ENCODE data around the gene TCEANC. TPM values are rescaled to one million over a fixed set of nuclear protein-coding genes. Genes with fewer than 3 reads are reported as not detected.
"Not testable (repeated sequence)": the region's sequence is repeated elsewhere in the genome, so short reads cannot be mapped to it uniquely, and the experiment has no call there.

Gene TCEANC
- total RNA-seq, 1 donor from 2014 or later, result 4.1 TPM

DNA sequence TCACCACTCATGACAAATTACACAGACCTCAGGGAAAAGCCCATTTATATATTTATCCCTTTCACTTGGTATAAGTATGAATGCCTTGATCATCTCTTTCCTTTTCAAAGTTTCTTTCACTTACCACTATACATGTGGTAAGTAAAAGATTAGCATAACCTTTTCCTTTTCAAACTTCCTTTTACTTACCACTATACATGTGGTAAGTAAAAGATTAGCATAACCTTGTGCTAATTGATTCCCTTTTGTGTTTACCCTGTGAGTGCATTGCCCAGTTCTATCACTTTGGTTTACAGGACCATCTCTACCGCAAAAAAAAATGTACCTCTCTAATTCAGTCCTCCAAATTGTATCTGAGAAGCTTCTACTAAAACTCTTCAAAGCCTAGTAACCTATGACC lies 32.7 kb upstream of the TCEANC start:
- no peak overlapping the region for H3K4me3 Mint-ChIP-seq (ENCODE audit: low read depth)
- no peaks in the 10 kb centered on the region for H3K27me3 Mint-ChIP-seq
- H3K9me3 Mint-ChIP-seq (ENCODE audit: low read depth), result peaks cover 12% of the 10 kb centered on the region
- no peak for DNase-seq (ENCODE audit: low spot score, unreplicated experiment)
- H3K27ac Mint-ChIP-seq, result no peak overlapping the region
- no peaks in the 10 kb centered on the region for H3K36me3 Mint-ChIP-seq (ENCODE audit: insufficient read depth)
- TF ChIP-seq, protein P1, sequence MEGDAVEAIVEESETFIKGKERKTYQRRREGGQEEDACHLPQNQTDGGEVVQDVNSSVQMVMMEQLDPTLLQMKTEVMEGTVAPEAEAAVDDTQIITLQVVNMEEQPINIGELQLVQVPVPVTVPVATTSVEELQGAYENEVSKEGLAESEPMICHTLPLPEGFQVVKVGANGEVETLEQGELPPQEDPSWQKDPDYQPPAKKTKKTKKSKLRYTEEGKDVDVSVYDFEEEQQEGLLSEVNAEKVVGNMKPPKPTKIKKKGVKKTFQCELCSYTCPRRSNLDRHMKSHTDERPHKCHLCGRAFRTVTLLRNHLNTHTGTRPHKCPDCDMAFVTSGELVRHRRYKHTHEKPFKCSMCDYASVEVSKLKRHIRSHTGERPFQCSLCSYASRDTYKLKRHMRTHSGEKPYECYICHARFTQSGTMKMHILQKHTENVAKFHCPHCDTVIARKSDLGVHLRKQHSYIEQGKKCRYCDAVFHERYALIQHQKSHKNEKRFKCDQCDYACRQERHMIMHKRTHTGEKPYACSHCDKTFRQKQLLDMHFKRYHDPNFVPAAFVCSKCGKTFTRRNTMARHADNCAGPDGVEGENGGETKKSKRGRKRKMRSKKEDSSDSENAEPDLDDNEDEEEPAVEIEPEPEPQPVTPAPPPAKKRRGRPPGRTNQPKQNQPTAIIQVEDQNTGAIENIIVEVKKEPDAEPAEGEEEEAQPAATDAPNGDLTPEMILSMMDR (IDR thresholded peaks at IDR 0.05; ENCODE audit: unreplicated experiment), result no peak
- H3K4me1 Mint-ChIP-seq (ENCODE audit: low read depth), result no peaks in the 10 kb centered on the region

DNA sequence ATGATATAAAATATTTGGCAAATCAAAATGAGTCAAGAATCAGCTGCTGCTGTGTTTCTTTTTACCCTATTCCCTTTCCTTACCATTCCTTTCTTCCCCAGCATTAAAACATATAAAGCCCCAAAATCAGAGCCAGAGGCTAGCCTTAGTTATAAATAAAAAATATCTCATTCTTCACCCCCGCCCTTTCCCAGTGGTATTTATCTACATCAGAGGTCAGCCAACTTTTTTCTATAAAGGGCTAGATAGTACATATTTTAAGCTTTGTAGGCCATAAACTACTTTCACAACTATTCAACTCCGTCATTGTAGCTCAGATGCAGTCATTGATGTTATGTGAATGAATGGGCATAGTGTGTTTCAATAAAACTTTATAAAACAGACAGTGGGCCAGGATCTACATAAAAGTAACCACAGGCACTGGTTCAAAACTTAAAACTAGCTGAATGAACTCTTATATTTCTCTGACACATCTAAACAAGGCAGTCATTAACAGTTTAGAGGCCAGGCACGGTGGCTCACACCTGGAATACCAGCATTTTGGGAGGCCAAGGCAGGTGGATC lies 30.5 kb upstream of the TCEANC start:
- no peak overlapping the region for H3K4me3 Mint-ChIP-seq (ENCODE audit: low read depth)
- no peak for DNase-seq (ENCODE audit: low spot score, unreplicated experiment)
- no peaks in the 10 kb centered on the region for H3K36me3 Mint-ChIP-seq (ENCODE audit: insufficient read depth)
- no peaks in the 10 kb centered on the region for H3K27me3 Mint-ChIP-seq
- no peak overlapping the region for H3K27ac Mint-ChIP-seq
- TF ChIP-seq, protein P1 (IDR thresholded peaks at IDR 0.05; ENCODE audit: unreplicated experiment), result no peak
- peaks cover 5% of the 10 kb centered on the region for H3K4me1 Mint-ChIP-seq (ENCODE audit: low read depth)
- H3K9me3 Mint-ChIP-seq (ENCODE audit: low read depth), result peaks cover 20% of the 10 kb centered on the region

DNA sequence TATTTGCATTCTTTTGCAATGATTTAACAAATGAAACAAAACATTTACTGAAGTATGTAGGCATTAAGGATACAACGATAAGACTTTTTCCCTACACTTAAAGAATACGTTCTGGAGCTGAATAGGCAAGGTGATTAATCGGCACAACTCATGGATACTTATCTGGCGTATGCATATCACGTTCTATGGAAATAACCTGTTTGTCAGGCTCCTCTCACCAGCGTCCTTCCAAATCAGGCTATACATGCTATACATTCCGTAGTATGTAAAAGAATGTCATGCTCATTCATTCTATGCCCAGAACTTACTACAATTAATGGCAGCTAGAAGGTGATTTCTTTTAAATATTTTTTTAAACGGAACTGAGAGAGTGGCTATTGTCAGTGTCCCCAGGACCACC lies 25.6 kb upstream of the TCEANC start:
- Mint-ChIP-seq H3K36me3 (ENCODE audit: insufficient read depth) (no peaks in the 10 kb centered on the region), H3K27ac (peak overlapping the region; percentile 55), H3K4me3 (ENCODE audit: low read depth) (no peak overlapping the region), H3K9me3 (ENCODE audit: low read depth) (peaks cover 23% of the 10 kb centered on the region), H3K4me1 (ENCODE audit: low read depth) (peaks cover 5% of the 10 kb centered on the region), H3K27me3 (no peaks in the 10 kb centered on the region)
- DNase-seq (ENCODE audit: low spot score, unreplicated experiment), result no peak
- TF ChIP-seq, protein P1 (IDR thresholded peaks at IDR 0.05; ENCODE audit: unreplicated experiment), result no peak

DNA sequence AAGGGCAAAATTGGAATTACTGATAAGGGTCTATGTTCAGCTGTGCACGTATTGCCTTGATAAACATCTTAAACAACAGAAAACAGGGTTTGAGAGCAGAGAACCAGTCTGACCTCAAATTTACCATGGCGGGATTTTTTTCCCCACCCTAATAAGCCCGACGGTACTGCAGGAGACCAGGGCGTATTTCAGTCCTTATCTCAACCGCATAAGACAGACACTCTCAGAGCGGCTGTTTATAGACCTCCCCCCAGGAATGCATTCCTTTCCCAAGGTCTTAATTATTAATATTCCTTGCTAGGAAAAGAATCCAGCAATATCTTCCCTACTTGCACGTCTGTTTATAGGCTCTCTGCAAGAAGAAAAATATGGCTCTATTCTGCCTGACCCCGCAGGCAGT lies 15.7 kb upstream of the TCEANC start:
- H3K27me3 Mint-ChIP-seq; H3K27ac Mint-ChIP-seq; DNase-seq (ENCODE audit: low spot score, unreplicated experiment); H3K36me3 Mint-ChIP-seq (ENCODE audit: insufficient read depth); H3K4me3 Mint-ChIP-seq (ENCODE audit: low read depth); H3K4me1 Mint-ChIP-seq (ENCODE audit: low read depth): not testable (repeated sequence)
- peaks cover 36% of the 10 kb centered on the region for H3K9me3 Mint-ChIP-seq (ENCODE audit: low read depth)

DNA sequence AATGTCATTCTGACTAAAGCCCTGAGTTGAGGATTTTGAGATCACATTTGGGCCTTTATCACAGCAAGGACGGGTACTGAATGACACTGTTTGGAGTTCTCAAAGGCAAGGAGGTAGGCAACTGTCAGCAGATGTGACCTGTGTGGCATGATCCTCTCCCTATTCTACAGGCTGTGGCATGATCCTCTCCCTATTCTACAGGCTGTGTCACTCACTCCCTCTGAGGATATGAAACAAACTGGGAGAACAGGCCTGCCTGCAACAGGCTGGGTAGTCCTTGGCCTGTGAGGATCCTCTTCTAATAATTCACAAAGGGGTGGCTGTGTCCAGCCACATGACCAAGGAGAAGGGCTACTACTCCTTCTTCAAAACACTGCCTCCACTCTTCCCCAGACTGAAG lies 14.9 kb upstream of the TCEANC start:
- H3K27me3 Mint-ChIP-seq, result no peaks in the 10 kb centered on the region
- H3K9me3 Mint-ChIP-seq (ENCODE audit: low read depth), result peaks cover 35% of the 10 kb centered on the region
- no peak for DNase-seq (ENCODE audit: low spot score, unreplicated experiment)
- H3K4me1 Mint-ChIP-seq (ENCODE audit: low read depth), result peaks cover 3% of the 10 kb centered on the region
- TF ChIP-seq, protein P1 (IDR thresholded peaks at IDR 0.05; ENCODE audit: unreplicated experiment), result no peak
- no peak overlapping the region for H3K4me3 Mint-ChIP-seq (ENCODE audit: low read depth)
- H3K27ac Mint-ChIP-seq, result no peak overlapping the region
- peaks cover 3% of the 10 kb centered on the region for H3K36me3 Mint-ChIP-seq (ENCODE audit: insufficient read depth)

DNA sequence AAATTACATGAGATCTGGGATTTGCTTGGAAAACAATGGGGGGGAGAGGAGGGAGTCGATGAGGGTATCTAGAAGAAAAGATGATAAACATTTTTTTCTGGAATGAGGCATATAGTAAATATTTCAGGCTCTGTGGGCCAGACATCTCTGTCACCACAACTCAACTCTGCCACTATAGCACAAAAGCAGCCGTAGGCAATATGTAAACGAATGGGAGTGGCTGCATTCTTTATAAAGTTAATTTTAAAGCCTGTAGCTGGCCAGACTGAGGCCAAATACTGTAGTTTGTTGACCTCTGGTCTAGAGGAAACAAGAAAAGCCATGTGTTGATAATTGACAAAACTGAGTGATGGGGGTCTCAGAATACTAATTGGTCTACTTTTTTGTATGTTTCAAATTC lies 14.1 kb upstream of the TCEANC start:
- H3K4me3 Mint-ChIP-seq (ENCODE audit: low read depth), result no peak overlapping the region
- peaks cover 35% of the 10 kb centered on the region for H3K9me3 Mint-ChIP-seq (ENCODE audit: low read depth)
- H3K36me3 Mint-ChIP-seq (ENCODE audit: insufficient read depth), result peaks cover 3% of the 10 kb centered on the region
- peaks cover 3% of the 10 kb centered on the region for H3K4me1 Mint-ChIP-seq (ENCODE audit: low read depth)
- no peak for DNase-seq (ENCODE audit: low spot score, unreplicated experiment)
- H3K27me3 Mint-ChIP-seq, result no peaks in the 10 kb centered on the region
- TF ChIP-seq, protein P1 (IDR thresholded peaks at IDR 0.05; ENCODE audit: unreplicated experiment), result no peak
- no peak overlapping the region for H3K27ac Mint-ChIP-seq

DNA sequence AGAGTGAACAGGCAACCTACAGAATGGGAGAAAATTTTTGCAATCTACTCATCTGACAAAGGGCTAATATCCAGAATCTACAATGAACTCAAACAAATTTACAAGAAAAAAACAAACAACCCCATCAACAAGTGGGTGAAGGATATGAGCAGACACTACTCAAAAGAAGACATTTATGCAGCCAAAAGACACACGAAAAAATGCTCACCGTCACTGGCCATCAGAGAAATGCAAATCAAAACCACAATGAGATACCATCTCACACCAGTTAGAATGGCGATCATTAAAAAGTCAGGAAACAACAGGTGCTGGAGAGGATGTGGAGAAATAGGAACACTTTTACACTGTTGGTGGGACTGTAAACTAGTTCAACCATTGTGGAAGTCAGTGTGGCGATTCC lies 11.3 kb upstream of the TCEANC start:
- not testable (repeated sequence) for H3K27me3 Mint-ChIP-seq; H3K27ac Mint-ChIP-seq; DNase-seq (ENCODE audit: low spot score, unreplicated experiment); H3K4me3 Mint-ChIP-seq (ENCODE audit: low read depth); H3K4me1 Mint-ChIP-seq (ENCODE audit: low read depth); H3K36me3 Mint-ChIP-seq (ENCODE audit: insufficient read depth)
- peaks cover 28% of the 10 kb centered on the region for H3K9me3 Mint-ChIP-seq (ENCODE audit: low read depth)
